ENCODE results near the gene C8G. TPM values are rescaled to one million over a fixed set of nuclear protein-coding genes. Genes with fewer than 3 reads are reported as not detected.

The C8G gene
- total RNA-seq, result 0.66 TPM in 1 of 2 replicates, not detected in the other

GRCh38 chr9:136944519-136945332 lies at the start of gene C8G, which contains the start of gene FBXW5:
Gene C8G (plus strand): TSS chr9:136945243. CDS start chr9:136945321, 78 bp downstream.
Gene FBXW5 (minus strand): TSS chr9:136944738. CDS start chr9:136944083, 655 bp downstream.

GRCh38 chr9:136951541-136952320 lies 6.7 kb downstream of the C8G start, which contains the start of gene LCN12:
Gene LCN12 (plus strand): TSS chr9:136952273. CDS start chr9:136952328, 55 bp downstream.

GRCh38 chr9:136977223-136977622 lies 32.2 kb downstream of the C8G start, which contains the start of gene PTGDS:
Gene PTGDS (plus strand): TSS chr9:136977504. CDS start chr9:136977579, 75 bp downstream.

GRCh38 chr9:136982232-136983051 lies 37.4 kb downstream of the C8G start, which contains the start of gene LCNL1:
Gene LCNL1 (plus strand): TSS chr9:136982993. CDS start chr9:136983587, 594 bp downstream.

GRCh38 chr9:136991993-136992818 lies 47.2 kb downstream of the C8G start, which contains the start of gene PAXX:
Gene PAXX (plus strand): TSS chr9:136992422. CDS start chr9:136992444, 22 bp downstream.

Other genes with a start within 250 kb of the C8G start
- 0.14 and 0.44 TPM in 2 replicates for gene DIPK1B, start 232.7 kb upstream of the C8G start, total RNA-seq
- not detected in 2 replicates for gene LCN10, start 202.3 kb upstream of the C8G start, total RNA-seq
- gene LCN6, start 196.7 kb upstream of the C8G start, total RNA-seq, result not detected in 2 replicates
- not detected in 2 replicates for gene LCN8, start 187.0 kb upstream of the C8G start, total RNA-seq
- not detected in 2 replicates for gene LCN15, start 180.7 kb upstream of the C8G start, total RNA-seq
- gene TMEM141, start 153.9 kb upstream of the C8G start, total RNA-seq, result 36.9 and 38.7 TPM in 2 replicates
- 0.22 TPM in 1 of 2 replicates, not detected in the other for gene CCDC183, start 148.9 kb upstream of the C8G start, total RNA-seq
- gene RABL6, start 137.3 kb upstream of the C8G start, total RNA-seq, result 77.0 and 129 TPM in 2 replicates
- 1.4 and 2.0 TPM in 2 replicates for gene AJM1, start 102.8 kb upstream of the C8G start, total RNA-seq
- gene PHPT1, start 95.8 kb upstream of the C8G start, total RNA-seq, result 54.8 and 63.5 TPM in 2 replicates
- 2.0 and 3.5 TPM in 2 replicates for gene MAMDC4, start 92.9 kb upstream of the C8G start, total RNA-seq
- 169 and 339 TPM in 2 replicates for gene EDF1, start 78.9 kb upstream of the C8G start, total RNA-seq
- gene TRAF2, start 58.7 kb upstream of the C8G start, total RNA-seq, result 9.6 and 15.2 TPM in 2 replicates
- gene FBXW5, start 505 bp upstream of the C8G start, total RNA-seq, result 198 and 213 TPM in 2 replicates
- 0.88 TPM in 1 of 2 replicates, not detected in the other for gene LCN12, start 7.0 kb downstream of the C8G start, total RNA-seq
- 4.2 and 78.6 TPM in 2 replicates for gene PTGDS, start 32.3 kb downstream of the C8G start, total RNA-seq
- 0.14 and 9.8 TPM in 2 replicates for gene LCNL1, start 37.8 kb downstream of the C8G start, total RNA-seq
- gene PAXX, start 47.2 kb downstream of the C8G start, total RNA-seq, result 12.0 and 13.9 TPM in 2 replicates
- 4.3 and 12.7 TPM in 2 replicates for gene CLIC3, start 51.3 kb downstream of the C8G start, total RNA-seq
- 18.8 and 18.9 TPM in 2 replicates for gene ABCA2, start 83.0 kb downstream of the C8G start, total RNA-seq
- not detected in 2 replicates for gene FUT7, start 86.8 kb downstream of the C8G start, total RNA-seq
- 16.0 and 21.0 TPM in 2 replicates for gene NPDC1, start 100.9 kb downstream of the C8G start, total RNA-seq
- not detected in 2 replicates for gene ENTPD2, start 108.8 kb downstream of the C8G start, total RNA-seq
- 0.22 and 15.9 TPM in 2 replicates for gene SAPCD2, start 125.3 kb downstream of the C8G start, total RNA-seq
- gene UAP1L1, start 132.3 kb downstream of the C8G start, total RNA-seq, result 28.2 and 29.1 TPM in 2 replicates
- gene MAN1B1, start 141.7 kb downstream of the C8G start, total RNA-seq, result 68.1 and 103 TPM in 2 replicates
- gene DPP7, start 169.5 kb downstream of the C8G start, total RNA-seq, result 58.1 and 86.7 TPM in 2 replicates
- gene GRIN1, start 193.9 kb downstream of the C8G start, total RNA-seq, result 0.29 TPM in 1 of 2 replicates, not detected in the other
- not detected in 2 replicates for gene LRRC26, start 224.8 kb downstream of the C8G start, total RNA-seq
- not detected in 2 replicates for gene TMEM210, start 226.8 kb downstream of the C8G start, total RNA-seq
- 30.4 and 32.4 TPM in 2 replicates for gene ANAPC2, start 243.3 kb downstream of the C8G start, total RNA-seq
- 75.5 and 82.3 TPM in 2 replicates for gene SSNA1, start 243.4 kb downstream of the C8G start, total RNA-seq

All from placental pericyte (primary cell).